NK-92 (cell line): ENCODE data around the gene CLEC17A.
"Not testable (repeated sequence)": the region's sequence is repeated elsewhere in the genome, so short reads cannot be mapped to it uniquely, and the experiment has no call there.

Experiments used
- DNase-seq: peaks from one replicate; lab custom pipeline; 2025; ENCODE audit not compliant: unreplicated experiment; lab: John Stamatoyannopoulos, UW

Gene CLEC17A

GRCh38 chr19:14582894-14583340, at the start of gene CLEC17A:
Gene CLEC17A, plus strand, starts transcription at chr19:14583084. Its CDS starts 77 bp downstream, at chr19:14583161.
- no peak for DNase-seq

- no peak for DNase-seq
Measured at GRCh38 chr19:14533450-14533849, 49.4 kb upstream of the CLEC17A start.

- DNase-seq = no peak
Measured at GRCh38 chr19:14536926-14537692, 45.8 kb upstream of the CLEC17A start.

- no peak for DNase-seq
Measured at GRCh38 chr19:14540741-14541525, 42.0 kb upstream of the CLEC17A start.

- DNase-seq = not testable (repeated sequence)
Measured at GRCh38 chr19:14541979-14542378, 40.9 kb upstream of the CLEC17A start.

GRCh38 chr19:14542711-14543328, 40.1 kb upstream of the CLEC17A start:
- no peak for DNase-seq

GRCh38 chr19:14544047-14544446, 38.8 kb upstream of the CLEC17A start:
- no peak for DNase-seq

- DNase-seq = no peak
Measured at GRCh38 chr19:14544977-14545715, 37.7 kb upstream of the CLEC17A start.

GRCh38 chr19:14545716-14546082, 37.2 kb upstream of the CLEC17A start:
- no peak for DNase-seq

GRCh38 chr19:14550201-14550754, 32.6 kb upstream of the CLEC17A start:
- no peak for DNase-seq

- not testable (repeated sequence) for DNase-seq
Measured at GRCh38 chr19:14551134-14552005, 31.5 kb upstream of the CLEC17A start.

GRCh38 chr19:14552006-14552360, 30.9 kb upstream of the CLEC17A start:
- DNase-seq = not testable (repeated sequence)

- no peak for DNase-seq
Measured at GRCh38 chr19:14553042-14553938, 29.6 kb upstream of the CLEC17A start.

- DNase-seq = no peak
Measured at GRCh38 chr19:14553939-14554243, 29.0 kb upstream of the CLEC17A start.

- no peak for DNase-seq
Measured at GRCh38 chr19:14554382-14554812, 28.5 kb upstream of the CLEC17A start.

GRCh38 chr19:14555918-14556661, 26.8 kb upstream of the CLEC17A start:
- DNase-seq = no peak

- DNase-seq = no peak
Measured at GRCh38 chr19:14556662-14557188, 26.2 kb upstream of the CLEC17A start.
